NCI-H82 treated with DMSO at 0.1 percent for 48 hours (cell line): ENCODE measurements around the gene TMEM150C.
"Not testable (repeated sequence)": the region's sequence is repeated elsewhere in the genome, so short reads cannot be mapped to it uniquely, and the experiment has no call there.

Experiments used
- DNase-seq: peaks from one replicate; lab custom pipeline; 2025; ENCODE audit not compliant: unreplicated experiment; lab: John Stamatoyannopoulos, UW

Gene TMEM150C

GRCh38 chr4:82569727-82570126 lies 7.9 kb upstream of the TMEM150C start:
- no peak for DNase-seq

- no peak for DNase-seq
Observed at GRCh38 chr4:82569076-82569475, 7.3 kb upstream of the TMEM150C start.

GRCh38 chr4:82567444-82567843 lies 5.7 kb upstream of the TMEM150C start:
- DNase-seq: no peak

- no peak for DNase-seq
Observed at GRCh38 chr4:82562564-82562854, 721 bp upstream of the TMEM150C start.

GRCh38 chr4:82560853-82561785 lies 669 bp downstream of the TMEM150C start:
- no peak for DNase-seq

GRCh38 chr4:82559735-82560120 lies 2.1 kb downstream of the TMEM150C start:
- DNase-seq: no peak

GRCh38 chr4:82559090-82559734 lies 2.6 kb downstream of the TMEM150C start:
- not testable (repeated sequence) for DNase-seq

GRCh38 chr4:82555276-82555675 lies 6.5 kb downstream of the TMEM150C start:
- no peak for DNase-seq

- DNase-seq: no peak
Observed at GRCh38 chr4:82553020-82553419, 8.8 kb downstream of the TMEM150C start.

- DNase-seq: no peak
Observed at GRCh38 chr4:82551734-82552133, 10.1 kb downstream of the TMEM150C start.

GRCh38 chr4:82547850-82548249 lies 13.9 kb downstream of the TMEM150C start:
- not testable (repeated sequence) for DNase-seq

- no peak for DNase-seq
Observed at GRCh38 chr4:82543131-82543530, 18.7 kb downstream of the TMEM150C start.

GRCh38 chr4:82542642-82543041 lies 19.1 kb downstream of the TMEM150C start:
- no peak for DNase-seq

- DNase-seq: no peak
Observed at GRCh38 chr4:82529322-82529721, 32.5 kb downstream of the TMEM150C start.

GRCh38 chr4:82528868-82529267 lies 32.9 kb downstream of the TMEM150C start:
- no peak for DNase-seq

- no peak for DNase-seq
Observed at GRCh38 chr4:82528074-82528473, 33.7 kb downstream of the TMEM150C start.

GRCh38 chr4:82525307-82525911 lies 36.4 kb downstream of the TMEM150C start:
- DNase-seq: no peak

- no peak for DNase-seq
Observed at GRCh38 chr4:82524570-82525152, 37.1 kb downstream of the TMEM150C start.

- DNase-seq: no peak
Observed at GRCh38 chr4:82523179-82523578, 38.6 kb downstream of the TMEM150C start.

- no peak for DNase-seq
Observed at GRCh38 chr4:82522472-82522871, 39.3 kb downstream of the TMEM150C start.

GRCh38 chr4:82521283-82521682 lies 40.5 kb downstream of the TMEM150C start:
- DNase-seq: no peak

- DNase-seq: no peak
Observed at GRCh38 chr4:82519776-82520175, 42.0 kb downstream of the TMEM150C start.
